ENCODE measurements around the gene KY.

GRCh38 chr3:134645515-134645914, 5.3 kb downstream of the KY start:
- TF ChIP-seq CTCF (IDR thresholded peaks at IDR 0.05) (no peak), POLR2A (IDR thresholded peaks at IDR 0.05) (no peak)
